Mucosa of rectum (tissue), 2 donors: ENCODE measurements around the gene ZNF154.
"Not testable (repeated sequence)": the region's sequence is repeated elsewhere in the genome, so short reads cannot be mapped to it uniquely, and the experiment has no call there.

Experiments used
- H3K27ac ChIP-seq, 2 donors: one replicate each; pipeline ENCODE4 v1.7.0; 2013; ENCODE audit warnings: inconsistent platforms in 2 of 2, low read depth in 2 of 2, low read length in 2 of 2
- H3K27me3 ChIP-seq, 2 donors: one replicate each; pipeline ENCODE4 v1.7.0; 2013; ENCODE audit warnings: low read length in 2 of 2; ENCODE audit not compliant: control insufficient read depth in 2 of 2, insufficient read depth in 2 of 2
- H3K36me3 ChIP-seq, 2 donors: one replicate each; pipeline ENCODE4 v1.7.0; 2013; ENCODE audit warnings: low read length in 2 of 2; ENCODE audit not compliant: control insufficient read depth in 2 of 2, insufficient read depth in 2 of 2
- H3K4me1 ChIP-seq, 2 donors: one replicate each; pipeline ENCODE4 v1.7.0; 2013; ENCODE audit warnings: low read length in 2 of 2, mild to moderate bottlenecking in 1 of 2; ENCODE audit not compliant: control insufficient read depth in 2 of 2, insufficient read depth in 2 of 2
- H3K4me3 ChIP-seq, 2 donors: one replicate each; pipeline ENCODE4 v1.7.0; 2013; ENCODE audit warnings: low read length in 2 of 2
- H3K9ac ChIP-seq, 2 donors: one replicate each; pipeline ENCODE4 v1.7.0; 2013; ENCODE audit warnings: low read length in 2 of 2, low read depth in 1 of 2, mild to moderate bottlenecking in 1 of 2
- H3K9me3 ChIP-seq, 2 donors: one replicate each; pipeline ENCODE4 v1.7.0; 2013; ENCODE audit warnings: low read length in 2 of 2; ENCODE audit not compliant: control insufficient read depth in 2 of 2
- donor health status: healthy.
- donor health status: Normal muscosa, but diverticular disease.

ZNF154 gene

GRCh38 chr19:57708641-57709361 is at the start of gene ZNF154:
TSS of gene ZNF154 (minus strand) at chr19:57709204. CDS start at chr19:57708971, 233 bp downstream.
- peaks cover 0 to 2% of the 10 kb centered on the region in 2 donors for H3K36me3 ChIP-seq
- peak within 1 kb of the TSS; percentile 54 to 65 for H3K9ac ChIP-seq
- H3K4me1 ChIP-seq = no peaks in the 10 kb centered on the region
- H3K27me3 ChIP-seq = no peaks in the 10 kb centered on the region
- peaks cover 16 to 21% of the 10 kb centered on the region in 2 donors for H3K9me3 ChIP-seq
- peak within 1 kb of the TSS; percentile 31 to 68 for H3K27ac ChIP-seq
- peak within 1 kb of the TSS; percentile 51 to 69 for H3K4me3 ChIP-seq

- Histone ChIP-seq H3K4me1 (no peaks in the 10 kb centered on the region), H3K9ac (no peak overlapping the region), H3K27me3 (no peaks in the 10 kb centered on the region), H3K9me3 (peaks cover 30 to 32% of the 10 kb centered on the region in 2 donors), H3K36me3 (peaks cover 50 to 68% of the 10 kb centered on the region in 2 donors), H3K27ac (no peak overlapping the region), H3K4me3 (no peak overlapping the region)
These were observed 48.9 kb upstream of the ZNF154 start for GRCh38 chr19:57757941-57758340.

GRCh38 chr19:57755031-57755430 is 46.0 kb upstream of the ZNF154 start:
- H3K9me3 ChIP-seq = peaks cover 51% of the 10 kb centered on the region in 2 donors

GRCh38 chr19:57754091-57754673 is 45.2 kb upstream of the ZNF154 start:
- Histone ChIP-seq H3K36me3 (peaks cover 68 to 82% of the 10 kb centered on the region in 2 donors), H3K9ac (no peak overlapping the region), H3K27me3 (no peaks in the 10 kb centered on the region), H3K9me3 (peaks cover 52 to 56% of the 10 kb centered on the region in 2 donors), H3K27ac (no peak overlapping the region), H3K4me3 (peak overlapping the region in 1 of 2 donors; percentile 39), H3K4me1 (no peaks in the 10 kb centered on the region)

More at GRCh38 chr19:57755031-57755430, 46.0 kb upstream of the ZNF154 start:
- H3K9ac ChIP-seq = no peak overlapping the region
- no peaks in the 10 kb centered on the region for H3K4me1 ChIP-seq
- H3K27ac ChIP-seq = no peak overlapping the region
- peak overlapping the region in 1 of 2 donors; percentile 9 for H3K4me3 ChIP-seq
- no peaks in the 10 kb centered on the region for H3K27me3 ChIP-seq
- peaks cover 68 to 83% of the 10 kb centered on the region in 2 donors for H3K36me3 ChIP-seq

GRCh38 chr19:57748029-57748428 is 39.0 kb upstream of the ZNF154 start:
- Histone ChIP-seq H3K9me3 (peaks cover 33 to 40% of the 10 kb centered on the region in 2 donors), H3K27ac (no peak overlapping the region), H3K36me3 (peaks cover 41 to 45% of the 10 kb centered on the region in 2 donors), H3K4me1 (peaks cover 3 to 6% of the 10 kb centered on the region in 2 donors), H3K27me3 (no peaks in the 10 kb centered on the region), H3K9ac (no peak overlapping the region), H3K4me3 (peak overlapping the region; percentile 95 to 98)

GRCh38 chr19:57747472-57747807 is 38.4 kb upstream of the ZNF154 start:
- Histone ChIP-seq H3K9ac (peak overlapping the region; percentile 86 to 93), H3K4me3 (peak overlapping the region; percentile 95 to 98), H3K27ac (no peak overlapping the region), H3K36me3 (peaks cover 35 to 39% of the 10 kb centered on the region in 2 donors), H3K4me1 (peaks cover 3 to 6% of the 10 kb centered on the region in 2 donors), H3K27me3 (no peaks in the 10 kb centered on the region), H3K9me3 (peaks cover 28 to 34% of the 10 kb centered on the region in 2 donors)

- H3K4me1 ChIP-seq = peaks cover 3 to 6% of the 10 kb centered on the region in 2 donors
- H3K9me3 ChIP-seq = peaks cover 23 to 30% of the 10 kb centered on the region in 2 donors
- peak within 1 kb of the TSS; percentile 95 to 98 for H3K4me3 ChIP-seq
- peaks cover 29 to 33% of the 10 kb centered on the region in 2 donors for H3K36me3 ChIP-seq
- H3K9ac ChIP-seq = peak within 1 kb of the TSS; percentile 86 to 93
- no peaks in the 10 kb centered on the region for H3K27me3 ChIP-seq
- peak within 1 kb of the TSS; percentile 76 to 79 for H3K27ac ChIP-seq
These were observed 37.8 kb upstream of the ZNF154 start, which contains the start of gene ZNF776 for GRCh38 chr19:57746580-57747471. TSS of gene ZNF776 (plus strand) at chr19:57746815. CDS start at chr19:57747059, 244 bp downstream.

GRCh38 chr19:57738770-57739169 is 29.8 kb upstream of the ZNF154 start:
- not testable (repeated sequence) for H3K36me3 ChIP-seq

GRCh38 chr19:57738320-57738719 is 29.3 kb upstream of the ZNF154 start:
- not testable (repeated sequence) for H3K9me3 ChIP-seq, H3K36me3 ChIP-seq, H3K9ac ChIP-seq, H3K27me3 ChIP-seq, H3K27ac ChIP-seq, H3K4me1 ChIP-seq, H3K4me3 ChIP-seq

More at GRCh38 chr19:57738770-57739169, 29.8 kb upstream of the ZNF154 start:
- not testable (repeated sequence) for H3K4me3 ChIP-seq, H3K27ac ChIP-seq, H3K27me3 ChIP-seq, H3K9me3 ChIP-seq, H3K9ac ChIP-seq, H3K4me1 ChIP-seq
